B cell (primary cell): ENCODE measurements around the gene PLEKHM2. TPM values are rescaled to one million over a fixed set of nuclear protein-coding genes. Genes with fewer than 3 reads are reported as not detected.
"Not testable (repeated sequence)": the region's sequence is repeated elsewhere in the genome, so short reads cannot be mapped to it uniquely, and the experiment has no call there.

ENCODE experiments used
- ATAC-seq: fragments of 200-7000 bp; cut with Tn5 transposase; one replicate; pipeline ENCODE4 v1.10.0; 2021; ENCODE audit warnings: low read depth, mild to moderate bottlenecking, moderate number of reproducible peaks, moderate library complexity
- CTCF ChIA-PET: fragments of 350-600 bp; sonication (Branson Sonifier 250); formaldehyde crosslinking; loops from one replicate; lab custom pipeline; 2021; ENCODE audit warnings: antibody characterized with exemption, inconsistent platforms; lab: Charles Lee
- POLR2A ChIA-PET: fragments of 350-600 bp; sonication (Branson Sonifier 250); formaldehyde crosslinking; loops from one replicate; lab custom pipeline; 2021; ENCODE audit warnings: antibody characterized with exemption; lab: Charles Lee
- DNase-seq: peaks from one replicate; pipeline ENCODE4 v3.0.0; 2013
- H2AFZ ChIP-seq: 2 replicates; pipeline ENCODE4 v1.6.1; 2012; ENCODE audit warnings: mild to moderate bottlenecking, low read depth, low read length; ENCODE audit not compliant: insufficient read depth, poor library complexity, severe bottlenecking
- H3K27ac ChIP-seq, 2 donors: 1 replicate in 1 of 2; 2 replicates in 1 of 2; pipeline ENCODE4 v1.5.1; 2012 to 2013; ENCODE audit warnings: low read length in 2 of 2, mild to moderate bottlenecking in 2 of 2, moderate library complexity in 1 of 2
- H3K27me3 ChIP-seq, 4 experiments: fragments of 200-600 bp in 1 of 4; sonication (generic) in 1 of 4; replicated peaks in 1 of 4; 1 replicate in 2 of 4; 2 replicates in 2 of 4; pipeline versions ENCODE4 v1.6.1 to v1.7.0; 2013 to 2016; ENCODE audit warnings: low read length in 3 of 4, mild to moderate bottlenecking in 2 of 4, mixed read lengths in 1 of 4, moderate library complexity in 1 of 4; ENCODE audit not compliant: insufficient read depth in 4 of 4, control insufficient read depth in 3 of 4; ENCODE audit errors: control extremely low read depth in 1 of 4
- H3K36me3 ChIP-seq, 2 experiments: replicated peaks in 1 of 2; 1 replicate in 1 of 2; 2 replicates in 1 of 2; pipeline versions ENCODE4 v1.6.1 to v1.7.1; 2013; ENCODE audit warnings: low read length in 1 of 2; ENCODE audit not compliant: insufficient read depth in 2 of 2, control insufficient read depth in 1 of 2; ENCODE audit errors: control extremely low read depth in 1 of 2, extremely low read depth in 1 of 2
- H3K4me1 ChIP-seq, 2 donors: fragments of 200-600 bp in 1 of 2; sonication (generic) in 1 of 2; 1 replicate in 1 of 2; 2 replicates in 1 of 2; pipeline versions ENCODE4 v1.5.1 to v1.6.1; 2013 to 2017; ENCODE audit warnings: low read length in 2 of 2; ENCODE audit not compliant: control insufficient read depth in 2 of 2, insufficient read depth in 2 of 2
- H3K4me2 ChIP-seq: replicated peaks from 2 replicates; pipeline ENCODE3; 2012; ENCODE audit warnings: mild to moderate bottlenecking, low read depth, low read length; ENCODE audit not compliant: poor library complexity, severe bottlenecking
- H3K4me3 ChIP-seq, 5 experiments: fragments of 200-600 bp in 1 of 5; sonication (generic) in 1 of 5; 1 replicate in 3 of 5; 2 replicates in 2 of 5; pipeline versions ENCODE4 v1.5.1 to v1.7.0; 2011 to 2016; ENCODE audit warnings: low read length in 4 of 5, mild to moderate bottlenecking in 4 of 5, low read depth in 2 of 5, control low read depth in 1 of 5, moderate library complexity in 1 of 5; ENCODE audit not compliant: insufficient read depth in 1 of 5; ENCODE audit errors: control extremely low read depth in 1 of 5, extremely low read depth in 1 of 5
- H3K79me2 ChIP-seq: fragments of 200-600 bp; sonication (generic); one replicate; pipeline ENCODE4 v1.6.0; 2016; ENCODE audit warnings: low read length; ENCODE audit not compliant: control insufficient read depth, insufficient read depth
- H3K9ac ChIP-seq: fragments of 200-600 bp; sonication (generic); 2 replicates; pipeline ENCODE4 v1.6.1; 2017; ENCODE audit warnings: mild to moderate bottlenecking, low read length, moderate library complexity
- H3K9me3 ChIP-seq, 3 donors: one replicate each; pipeline versions ENCODE4 v1.6.1 to v1.7.1; 2013; ENCODE audit warnings: low read length in 2 of 3; ENCODE audit not compliant: control insufficient read depth in 2 of 3, insufficient read depth in 1 of 3; ENCODE audit errors: control extremely low read depth in 1 of 3
- H4K20me1 ChIP-seq: 2 replicates; pipeline ENCODE4 v1.6.0; 2012; ENCODE audit warnings: mild to moderate bottlenecking, low read length; ENCODE audit not compliant: insufficient read depth, control insufficient read depth, poor library complexity, severe bottlenecking
- H3K27ac Mint-ChIP-seq: one replicate; pipeline ENCODE4 v1.8.0; 2021; ENCODE audit warnings: mixed read lengths
- H3K27me3 Mint-ChIP-seq: one replicate; pipeline ENCODE4 v1.8.0; 2021; ENCODE audit warnings: mixed read lengths
- H3K4me1 Mint-ChIP-seq: one replicate; pipeline ENCODE4 v1.8.0; 2021; ENCODE audit warnings: mixed read lengths
- H3K4me3 Mint-ChIP-seq: one replicate; pipeline ENCODE4 v1.8.0; 2021; ENCODE audit warnings: mixed read lengths
- H3K9me3 Mint-ChIP-seq: one replicate; pipeline ENCODE4 v1.8.0; 2022; ENCODE audit warnings: mixed read lengths; ENCODE audit not compliant: insufficient read depth
- CTCF ChIP-seq: fragments of 200-600 bp; IDR thresholded peaks from one replicate; pipeline ENCODE4 v1.8.0; 2022; ENCODE audit warnings: antibody characterized with exemption, mild to moderate bottlenecking
- EZH2 ChIP-seq: IDR thresholded peaks from 2 replicates; pipeline ENCODE4 v1.6.1; 2012; ENCODE audit warnings: borderline replicate concordance, low read depth, mild to moderate bottlenecking, moderate library complexity, low read length; ENCODE audit not compliant: insufficient read depth, poor library complexity, severe bottlenecking
- WGBS: methylation state at CpG from one replicate; pipeline ENCODE4 v1.1.5; 2013; ENCODE audit warnings: missing lambda C conversion rate; ENCODE audit not compliant: insufficient coverage; 5-methylcytosine and 5-hydroxymethylcytosine counted together
- intact Hi-C: fragments of 100-400 bp; cut with micrococcal nuclease; formaldehyde crosslinking; loops from one replicate; pipeline ENCODE4 v1.10.0; 2022
- polyA plus RNA-seq: library from polyadenylated mRNA; depleted of rRNA; stranded (reverse); fragments of >200 nt; gene quantifications from 2 replicates; pipeline ENCODE4 v1.2.3, GENCODE V29; 2012
- total RNA-seq, 2 donors: library from RNA; stranded (reverse); fragments of 120-200 nt in 1 of 2; gene quantifications; 1 replicate in 1 of 2; 2 replicates in 1 of 2; pipeline versions ENCODE4 v1.2.3 to v1.2.4, GENCODE V29; 2013 to 2022

The PLEKHM2 gene
- total and polyA plus RNA-seq, 2 donors (not counting 1 experiment from before 2014, with no cell fraction given): 99.7 to 120 TPM

DNA sequence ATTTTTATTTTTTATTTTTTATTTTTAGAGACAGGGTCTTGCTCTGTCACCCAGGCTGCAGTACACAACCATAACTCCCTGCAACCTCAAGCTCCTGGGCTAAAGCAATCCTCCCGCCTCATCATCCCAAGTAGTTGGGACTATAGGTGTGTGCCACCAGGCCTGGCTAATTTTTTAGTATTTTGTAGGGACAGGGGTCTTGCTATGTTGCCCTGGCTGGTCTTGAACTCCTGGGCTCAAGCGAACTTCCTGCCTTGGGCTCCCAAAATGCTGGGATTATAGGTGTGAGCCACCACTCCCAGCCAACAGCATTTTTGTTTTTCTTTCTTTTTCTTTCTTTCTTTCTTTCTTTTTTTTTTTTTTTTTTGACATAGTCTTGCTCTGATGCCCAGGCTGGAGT, 14.1 kb downstream of the PLEKHM2 start:
- Histone ChIP-seq H3K9me3 (no peaks in the 10 kb centered on the region), H3K36me3 (peaks cover 3 to 5% of the 10 kb centered on the region in 2 experiments), H3K4me2 (peak overlapping the region; percentile 81), H3K4me3 (no peak overlapping the region), H3K27ac (peak overlapping the region; percentile 68 to 88), H3K9ac (no peak overlapping the region), H4K20me1 (peaks cover 27% of the 10 kb centered on the region), H3K27me3 (no peaks in the 10 kb centered on the region), H3K4me1 (peaks cover 37 to 51% of the 10 kb centered on the region in 2 donors), H3K79me2 (peaks cover 75% of the 10 kb centered on the region), H2AFZ (no peak overlapping the region)
- DNase-seq: no peak
- TF ChIP-seq CTCF (no peak), EZH2 (no peak)
- no peak for ATAC-seq
- ChIA-PET CTCF (interaction anchor here (0.7 to 3.3 kb wide), 3 partner anchors 12 to 169 kb away, joined by 3 to 12 read pairs (median 4); partner anchors contain the start of gene DDI2), POLR2A (interaction anchor here (0.7 to 3.8 kb wide), 3 partner anchors 13 to 33 kb away, joined by 3 to 20 read pairs (median 8); no protein-coding TSS in a partner anchor)
- Mint-ChIP-seq H3K9me3 (no peaks in the 10 kb centered on the region), H3K27ac (peak overlapping the region; percentile 61), H3K4me1 (peaks cover 62% of the 10 kb centered on the region), H3K27me3 (no peaks in the 10 kb centered on the region), H3K4me3 (no peak overlapping the region)
- intact Hi-C loops: loop anchor here (5.0 to 10.0 kb wide), 2 partner anchors 41 to 147 kb away; partner anchors contain the start of gene SPEN
- WGBS: no CpG with 5 or more reads among the region's 2 CpGs

DNA sequence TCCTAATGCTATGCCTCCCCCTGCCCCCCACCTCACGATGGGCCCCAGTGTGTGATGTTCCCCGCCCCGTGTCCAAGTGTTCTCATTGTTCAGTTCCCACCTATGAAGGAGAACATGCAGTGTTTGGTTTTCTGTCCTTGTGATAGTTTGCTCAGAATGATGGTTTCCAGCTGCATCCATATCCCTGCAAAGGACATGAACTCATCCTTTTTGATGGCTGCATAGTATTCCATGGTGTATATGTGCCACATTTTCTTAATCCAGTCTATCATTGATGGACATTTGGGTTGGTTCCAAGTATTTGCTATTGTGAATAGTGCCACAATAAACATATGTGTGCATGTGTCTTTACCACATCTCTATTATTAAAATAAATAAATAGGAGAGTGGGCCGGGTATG, 15.2 kb downstream of the PLEKHM2 start:
- intact Hi-C loops: loop anchor here (5.0 to 10.0 kb wide), 2 partner anchors 42 to 145 kb away; partner anchors contain the start of gene SPEN
- H3K27me3 ChIP-seq, H3K4me3 ChIP-seq, POLR2A ChIA-PET, H3K36me3 ChIP-seq, DNase-seq, H3K27me3 Mint-ChIP-seq, ATAC-seq, CTCF ChIA-PET, H3K4me2 ChIP-seq, H2AFZ ChIP-seq, H3K9me3 Mint-ChIP-seq, H3K9ac ChIP-seq, H3K27ac ChIP-seq, H3K9me3 ChIP-seq: not testable (repeated sequence)
- Histone ChIP-seq H3K4me1 (peaks cover 37 to 51% of the 10 kb centered on the region in 2 donors), H3K79me2 (peaks cover 75% of the 10 kb centered on the region), H4K20me1 (peaks cover 39% of the 10 kb centered on the region)
- H3K4me3 Mint-ChIP-seq: peak overlapping the region; percentile 37
- H3K27ac Mint-ChIP-seq: peak overlapping the region; percentile 82
- no CpG with 5 or more reads among the region's 4 CpGs for WGBS
- peaks cover 58% of the 10 kb centered on the region for H3K4me1 Mint-ChIP-seq
